SK-N-SH (cell line): ENCODE results near the gene ZNF641. TPM values are rescaled to one million over a fixed set of nuclear protein-coding genes. Genes with fewer than 3 reads are reported as not detected.

ENCODE experiments used
- CTCF ChIA-PET: fragments of 300-600, 350-600 bp; formaldehyde crosslinking; extraction: SDS; loops from one replicate; lab custom pipeline; 2021; lab: Yijun Ruan, JAX
- POLR2A ChIA-PET: fragments of 350-600 bp; sonication (Branson Sonifier 250); formaldehyde crosslinking; extraction: SDS; loops from one replicate; lab custom pipeline; 2020; ENCODE audit warnings: antibody characterized with exemption, inconsistent platforms; lab: Yijun Ruan, JAX
- DNase-seq: peaks from one replicate; pipeline ENCODE4 v3.0.0; 2012
- H2AFZ ChIP-seq: fragments of 200-600 bp; sonication (generic); 2 replicates; pipeline ENCODE4 v1.8.1; 2016; ENCODE audit warnings: antibody characterized with exemption, mild to moderate bottlenecking, low read depth
- H3F3A ChIP-seq: fragments of 200-600 bp; sonication (generic); replicated peaks from 2 replicates; pipeline ENCODE3; 2016; ENCODE audit warnings: antibody characterized with exemption, mild to moderate bottlenecking; ENCODE audit not compliant: insufficient read depth
- H3K27ac ChIP-seq, 2 experiments: fragments of 200-500 bp in 1 of 2; fragments of 200-600 bp in 1 of 2; sonication (Bioruptor generic) in 1 of 2; sonication (generic), shearing (Covaris generic) in 1 of 2; 2 replicates each; pipeline versions ENCODE4 v1.5.1 to v1.6.1; 2014 to 2016; ENCODE audit warnings: low read depth in 2 of 2, inconsistent platforms in 1 of 2, low read length in 1 of 2, mild to moderate bottlenecking in 1 of 2, mixed read lengths in 1 of 2
- H3K27me3 ChIP-seq: fragments of 200-600 bp; sonication (generic), shearing (Covaris generic); 2 replicates; pipeline ENCODE4 v1.6.1; 2016; ENCODE audit warnings: mixed run types; ENCODE audit not compliant: insufficient read depth
- H3K36me3 ChIP-seq, 2 experiments: fragments of 200-500 bp in 1 of 2; fragments of 200-600 bp in 1 of 2; sonication (Bioruptor generic) in 1 of 2; sonication (generic) in 1 of 2; replicated peaks in 1 of 2; 2 replicates each; pipeline versions ENCODE3 to v1.5.1; 2014 to 2016; ENCODE audit warnings: low read length in 1 of 2, mild to moderate bottlenecking in 1 of 2; ENCODE audit not compliant: insufficient read depth in 2 of 2, control insufficient read depth in 1 of 2
- H3K4me1 ChIP-seq, 2 experiments: fragments of 200-500 bp in 1 of 2; fragments of 200-600 bp in 1 of 2; sonication (Bioruptor generic) in 1 of 2; sonication (generic), shearing (Covaris generic) in 1 of 2; 2 replicates each; pipeline versions ENCODE4 v1.5.1 to v1.6.1; 2014 to 2016; ENCODE audit warnings: low read depth in 1 of 2, low read length in 1 of 2, mixed run types in 1 of 2; ENCODE audit not compliant: insufficient read depth in 2 of 2, control insufficient read depth in 1 of 2
- H3K4me2 ChIP-seq: fragments of 200-600 bp; sonication (generic), shearing (Covaris generic); 2 replicates; pipeline ENCODE4 v1.6.1; 2017; ENCODE audit warnings: mixed run types
- H3K4me3 ChIP-seq, 2 experiments: fragments of 200-500 bp in 1 of 2; fragments of 200-600 bp in 1 of 2; sonication (Bioruptor generic) in 1 of 2; sonication (generic), shearing (Covaris generic) in 1 of 2; 2 replicates each; pipeline versions ENCODE4 v1.5.1 to v1.8.1; 2014 to 2016; ENCODE audit warnings: low read depth in 2 of 2, inconsistent platforms in 1 of 2, low read length in 1 of 2, mild to moderate bottlenecking in 1 of 2, mixed read lengths in 1 of 2, moderate library complexity in 1 of 2
- H3K79me2 ChIP-seq: fragments of 200-600 bp; sonication (generic); 2 replicates; pipeline ENCODE4 v1.8.1; 2017; ENCODE audit warnings: mild to moderate bottlenecking; ENCODE audit not compliant: insufficient read depth
- H3K9ac ChIP-seq: fragments of 200-600 bp; sonication (generic); 2 replicates; pipeline ENCODE4 v1.6.1; 2017; ENCODE audit warnings: mixed run types
- H3K9me2 ChIP-seq: fragments of 200-600 bp; sonication (generic); 2 replicates; pipeline ENCODE4 v1.6.1; 2017; ENCODE audit warnings: mixed run types
- H3K9me3 ChIP-seq: fragments of 200-600 bp; sonication (generic); 2 replicates; pipeline ENCODE4 v1.6.1; 2017; ENCODE audit warnings: mixed run types, mild to moderate bottlenecking, moderate library complexity
- H4K20me1 ChIP-seq: fragments of 200-600 bp; sonication (generic); 2 replicates; pipeline ENCODE4 v1.6.1; 2017; ENCODE audit warnings: mild to moderate bottlenecking, mixed run types; ENCODE audit not compliant: insufficient read depth
- ELF1 ChIP-seq: IDR thresholded peaks from 2 replicates; pipeline ENCODE4 v1.4.0; 2012
- GABPA ChIP-seq: IDR thresholded peaks from 2 replicates; pipeline ENCODE4 v1.4.0; 2012; ENCODE audit warnings: low read depth, mild to moderate bottlenecking
- GATA2 ChIP-seq: sonication (generic); formaldehyde crosslinking; IDR thresholded peaks from 2 replicates; pipeline ENCODE4 v1.5.0; 2020; ENCODE audit warnings: mild to moderate bottlenecking, missing genetic modification reagents
- JUND ChIP-seq: IDR thresholded peaks from 2 replicates; pipeline ENCODE4 v1.4.0; 2012
- MXI1 ChIP-seq: IDR thresholded peaks from 2 replicates; pipeline ENCODE4 v1.6.1; 2012; ENCODE audit warnings: mild to moderate bottlenecking, low read depth, low read length, improper control_type of control experiment
- POLR2AphosphoS5 ChIP-seq: IDR thresholded peaks from 2 replicates; pipeline ENCODE4 v1.6.1; 2012; ENCODE audit warnings: low read depth, low read length
- TAF1 ChIP-seq: IDR thresholded peaks from 2 replicates; pipeline ENCODE4 v1.6.1; 2012; ENCODE audit warnings: low read depth, mild to moderate bottlenecking, low read length, moderate library complexity, borderline replicate concordance
- WGBS: methylation state at CpG from one replicate; pipeline ENCODE4 v1.1.6; 2017; ENCODE audit warnings: low lambda C conversion rate; 5-methylcytosine and 5-hydroxymethylcytosine counted together
- polyA plus RNA-seq, 3 experiments: library from polyadenylated mRNA; depleted of rRNA; stranded (reverse); fragments of >200 nt; gene quantifications; 2 replicates each; pipeline ENCODE4 v1.2.3, GENCODE V29; 2012
- TF ChIP-seq, protein P1 (sequence below): fragments of 150-350 bp; IDR thresholded peaks from 2 replicates; pipeline ENCODE4 v1.6.1; 2016; ENCODE audit warnings: mild to moderate bottlenecking, low read depth, low read length
- TF ChIP-seq, protein P2 (sequence below): fragments of 150-350 bp; IDR thresholded peaks from 2 replicates; pipeline ENCODE4 v1.6.1; 2017; ENCODE audit warnings: antibody characterized with exemption, low read length, low read depth, borderline replicate concordance
- TF ChIP-seq, protein P3 (sequence below): IDR thresholded peaks from 2 replicates; pipeline ENCODE4 v1.4.0; 2012; ENCODE audit warnings: low read depth, borderline replicate concordance
- TF ChIP-seq, protein P4 (sequence below): IDR thresholded peaks from 2 replicates; pipeline ENCODE4 v1.4.0; 2012; ENCODE audit warnings: low read depth, borderline replicate concordance

ZNF641 gene
- polyA plus RNA-seq, 1 of the 3 experiments (the other 2 are of a cell fraction) = 1.9 TPM

DNA sequence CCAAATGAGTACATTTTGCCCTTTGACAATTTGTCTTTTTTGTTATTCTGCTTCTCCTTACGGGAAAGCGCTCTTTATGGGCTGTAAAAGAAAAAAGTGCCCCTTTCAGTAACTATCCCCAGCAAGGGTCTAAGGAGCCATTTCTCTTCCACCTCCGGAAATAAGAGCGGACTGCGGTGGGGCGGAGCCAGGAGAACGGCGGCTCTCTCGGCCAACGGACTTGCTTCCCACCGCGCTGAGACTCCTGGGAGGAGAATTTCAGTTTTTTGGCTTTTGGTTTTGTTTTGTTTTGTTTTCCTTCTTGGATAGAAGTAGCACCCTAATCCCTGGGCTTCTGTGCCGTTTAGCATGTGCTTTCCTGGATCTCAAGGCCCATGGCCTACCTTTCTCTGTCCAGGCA lies 43.5 kb downstream of the ZNF641 start (continued):
- TF ChIP-seq, protein P1, sequence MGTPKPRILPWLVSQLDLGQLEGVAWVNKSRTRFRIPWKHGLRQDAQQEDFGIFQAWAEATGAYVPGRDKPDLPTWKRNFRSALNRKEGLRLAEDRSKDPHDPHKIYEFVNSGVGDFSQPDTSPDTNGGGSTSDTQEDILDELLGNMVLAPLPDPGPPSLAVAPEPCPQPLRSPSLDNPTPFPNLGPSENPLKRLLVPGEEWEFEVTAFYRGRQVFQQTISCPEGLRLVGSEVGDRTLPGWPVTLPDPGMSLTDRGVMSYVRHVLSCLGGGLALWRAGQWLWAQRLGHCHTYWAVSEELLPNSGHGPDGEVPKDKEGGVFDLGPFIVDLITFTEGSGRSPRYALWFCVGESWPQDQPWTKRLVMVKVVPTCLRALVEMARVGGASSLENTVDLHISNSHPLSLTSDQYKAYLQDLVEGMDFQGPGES = no peak
- no peak for TF ChIP-seq POLR2AphosphoS5
- TF ChIP-seq ELF1 = no peak
- TF ChIP-seq GATA2 (CRISPR knock-in tag) = no peak
- TF ChIP-seq, protein P2, sequence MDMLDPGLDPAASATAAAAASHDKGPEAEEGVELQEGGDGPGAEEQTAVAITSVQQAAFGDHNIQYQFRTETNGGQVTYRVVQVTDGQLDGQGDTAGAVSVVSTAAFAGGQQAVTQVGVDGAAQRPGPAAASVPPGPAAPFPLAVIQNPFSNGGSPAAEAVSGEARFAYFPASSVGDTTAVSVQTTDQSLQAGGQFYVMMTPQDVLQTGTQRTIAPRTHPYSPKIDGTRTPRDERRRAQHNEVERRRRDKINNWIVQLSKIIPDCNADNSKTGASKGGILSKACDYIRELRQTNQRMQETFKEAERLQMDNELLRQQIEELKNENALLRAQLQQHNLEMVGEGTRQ = no peak

DNA sequence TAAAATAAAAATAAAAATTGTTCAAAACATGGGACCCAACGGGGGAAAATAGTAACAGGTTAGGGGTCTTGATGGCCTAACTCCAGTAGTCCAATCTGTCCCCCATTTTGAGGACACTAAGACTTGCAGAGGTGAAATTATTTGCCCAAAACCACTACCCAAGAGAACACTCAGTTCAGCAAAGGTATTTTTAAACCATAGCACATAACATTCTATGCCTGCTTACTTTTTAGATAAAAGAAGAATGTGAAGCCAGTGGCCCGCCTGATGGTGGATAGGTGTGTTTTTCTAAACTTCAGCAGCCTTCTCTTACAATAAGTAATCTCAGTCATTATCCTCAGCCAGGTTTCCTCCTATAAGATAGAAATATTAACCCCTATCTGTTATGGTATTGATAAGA lies 45.5 kb downstream of the ZNF641 start:
- CTCF ChIA-PET = no interaction called here
- POLR2A ChIA-PET = no interaction called here
- no peaks in the 10 kb centered on the region for H3K9me3 ChIP-seq
- no peak for DNase-seq
- no peaks in the 10 kb centered on the region for H3K79me2 ChIP-seq
- no peaks in the 10 kb centered on the region for H3K4me1 ChIP-seq
- WGBS = 24% methylated on average over 2 of the region's 2 CpGs
- no peaks in the 10 kb centered on the region for H3K36me3 ChIP-seq
- TF ChIP-seq GABPA = no peak
- TF ChIP-seq MXI1 = no peak
- no peak for TF ChIP-seq GATA2 (CRISPR knock-in tag)
- TF ChIP-seq JUND = no peak
- no peak for TF ChIP-seq TAF1
- TF ChIP-seq, protein P1 = no peak
- TF ChIP-seq, protein P3, sequence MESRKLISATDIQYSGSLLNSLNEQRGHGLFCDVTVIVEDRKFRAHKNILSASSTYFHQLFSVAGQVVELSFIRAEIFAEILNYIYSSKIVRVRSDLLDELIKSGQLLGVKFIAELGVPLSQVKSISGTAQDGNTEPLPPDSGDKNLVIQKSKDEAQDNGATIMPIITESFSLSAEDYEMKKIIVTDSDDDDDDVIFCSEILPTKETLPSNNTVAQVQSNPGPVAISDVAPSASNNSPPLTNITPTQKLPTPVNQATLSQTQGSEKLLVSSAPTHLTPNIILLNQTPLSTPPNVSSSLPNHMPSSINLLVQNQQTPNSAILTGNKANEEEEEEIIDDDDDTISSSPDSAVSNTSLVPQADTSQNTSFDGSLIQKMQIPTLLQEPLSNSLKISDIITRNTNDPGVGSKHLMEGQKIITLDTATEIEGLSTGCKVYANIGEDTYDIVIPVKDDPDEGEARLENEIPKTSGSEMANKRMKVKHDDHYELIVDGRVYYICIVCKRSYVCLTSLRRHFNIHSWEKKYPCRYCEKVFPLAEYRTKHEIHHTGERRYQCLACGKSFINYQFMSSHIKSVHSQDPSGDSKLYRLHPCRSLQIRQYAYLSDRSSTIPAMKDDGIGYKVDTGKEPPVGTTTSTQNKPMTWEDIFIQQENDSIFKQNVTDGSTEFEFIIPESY = no peak
- TF ChIP-seq, protein P4, sequence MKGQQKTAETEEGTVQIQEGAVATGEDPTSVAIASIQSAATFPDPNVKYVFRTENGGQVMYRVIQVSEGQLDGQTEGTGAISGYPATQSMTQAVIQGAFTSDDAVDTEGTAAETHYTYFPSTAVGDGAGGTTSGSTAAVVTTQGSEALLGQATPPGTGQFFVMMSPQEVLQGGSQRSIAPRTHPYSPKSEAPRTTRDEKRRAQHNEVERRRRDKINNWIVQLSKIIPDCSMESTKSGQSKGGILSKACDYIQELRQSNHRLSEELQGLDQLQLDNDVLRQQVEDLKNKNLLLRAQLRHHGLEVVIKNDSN = no peak
- TF ChIP-seq POLR2AphosphoS5 = no peak
- TF ChIP-seq, all 33 proteins: peak for 0
- H4K20me1 ChIP-seq = no peaks in the 10 kb centered on the region
- H3K9me2 ChIP-seq = no peaks in the 10 kb centered on the region
- H3K4me3 ChIP-seq = no peak overlapping the region
- no peak overlapping the region for H3K9ac ChIP-seq
- H3F3A ChIP-seq = no peaks in the 10 kb centered on the region
- H3K27ac ChIP-seq = no peak overlapping the region
- H3K4me2 ChIP-seq = no peak overlapping the region
- H3K27me3 ChIP-seq = no peaks in the 10 kb centered on the region
- no peak overlapping the region for H2AFZ ChIP-seq
